GM19463 (cell line): ENCODE results near the gene VAV2.
"Not testable (repeated sequence)": the region's sequence is repeated elsewhere in the genome, so short reads cannot be mapped to it uniquely, and the experiment has no call there.

Source experiments
- ATAC-seq: cut with Tn5 transposase; IDR thresholded peaks from one replicate; pipeline ENCODE4 v1.9.1; 2021; ENCODE audit warnings: mild to moderate bottlenecking, moderate library complexity; ENCODE audit not compliant: unreplicated experiment

The VAV2 gene

DNA sequence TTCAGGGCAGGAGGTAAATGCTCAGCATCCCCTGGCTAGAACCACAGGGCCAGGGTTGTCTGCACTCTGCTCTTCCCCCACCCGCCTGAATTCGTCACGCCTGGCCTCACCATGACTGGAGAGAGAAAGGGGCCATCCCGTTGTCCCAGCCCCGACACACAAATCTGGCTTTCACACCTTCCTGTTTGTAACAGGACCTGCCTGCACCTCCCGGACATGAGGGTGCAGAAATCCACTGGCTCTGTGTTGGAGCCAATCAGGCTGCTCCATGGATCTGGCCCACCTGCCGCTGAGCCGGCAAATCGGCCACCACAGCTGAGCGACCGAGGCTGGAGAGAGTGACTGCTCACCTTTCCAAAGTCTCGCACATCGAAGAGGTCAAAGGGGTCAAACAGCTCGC is 53.4 kb downstream of the VAV2 start:
- no peak for ATAC-seq

DNA sequence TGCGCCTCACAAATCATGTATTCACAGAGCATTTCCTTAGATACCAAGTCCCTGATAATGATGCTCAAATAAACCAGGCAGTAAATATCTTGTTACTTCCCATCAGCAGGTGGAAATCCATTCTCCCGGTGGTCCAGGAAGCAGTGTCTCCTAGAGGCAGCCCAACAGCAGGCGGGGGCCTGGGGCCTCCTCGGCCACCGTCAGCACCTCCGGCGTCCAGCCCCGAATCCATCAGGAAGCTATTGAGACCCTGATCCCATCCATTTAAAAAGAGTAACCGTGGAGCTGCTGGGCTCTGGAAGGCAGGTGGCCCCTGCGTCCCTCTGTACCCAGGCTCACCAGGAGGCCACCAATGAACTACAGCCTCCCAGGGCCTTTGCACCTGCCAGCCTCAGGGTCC is 54.0 kb downstream of the VAV2 start:
- ATAC-seq, result no peak

DNA sequence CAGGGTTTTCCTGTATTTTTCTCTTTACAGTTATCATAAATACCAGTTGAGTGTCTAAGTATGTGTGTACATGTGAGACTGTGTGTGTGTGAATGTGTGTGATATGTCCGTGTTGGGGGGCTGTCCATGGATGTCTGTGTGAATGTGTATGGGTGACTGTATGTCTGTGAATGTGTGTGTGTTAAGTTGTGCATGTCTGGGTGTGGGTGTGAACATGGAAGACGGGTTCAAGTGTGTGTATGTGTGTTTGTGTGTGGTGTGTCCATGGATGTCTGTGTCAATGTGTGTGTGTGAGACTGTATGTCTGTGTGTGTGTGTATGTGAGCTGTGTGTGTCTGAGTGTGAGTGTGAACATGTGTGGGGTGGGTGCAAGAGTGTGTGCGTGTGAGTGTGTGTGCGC is 55.0 kb downstream of the VAV2 start:
- ATAC-seq, result no peak

DNA sequence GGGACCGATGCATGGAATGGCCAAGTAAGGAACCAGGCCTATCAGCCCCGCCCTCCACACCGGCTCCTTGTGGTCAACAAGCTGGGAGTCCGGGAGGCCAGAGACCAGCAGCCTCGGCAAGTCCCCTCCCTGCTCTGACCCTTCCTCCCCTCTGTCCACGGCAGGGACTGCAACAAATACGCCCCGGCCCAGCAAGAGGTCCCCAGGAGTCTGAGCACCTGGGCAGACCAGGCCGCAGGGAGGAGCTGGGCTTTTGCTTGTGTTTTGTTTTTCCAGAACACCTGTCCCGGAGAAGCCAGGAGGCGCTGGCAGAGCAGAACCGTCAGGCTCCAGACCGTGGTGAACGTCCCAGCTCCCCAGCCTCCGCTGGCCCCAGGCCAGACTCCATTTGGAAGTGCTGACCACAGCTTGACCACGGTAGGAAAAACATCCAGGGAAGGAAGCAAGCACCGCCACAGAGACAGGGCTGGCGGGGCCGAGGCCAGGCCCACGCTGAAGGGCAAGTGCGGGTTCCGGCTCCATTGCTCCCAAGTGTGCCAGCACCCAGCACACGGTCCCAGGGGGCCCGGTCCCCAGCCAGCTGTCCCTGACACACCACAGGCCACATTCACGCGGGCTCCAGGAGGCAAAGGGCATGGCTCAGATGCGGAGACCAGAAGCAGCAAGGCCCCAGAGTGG is 56.7 kb downstream of the VAV2 start:
- no peak for ATAC-seq

DNA sequence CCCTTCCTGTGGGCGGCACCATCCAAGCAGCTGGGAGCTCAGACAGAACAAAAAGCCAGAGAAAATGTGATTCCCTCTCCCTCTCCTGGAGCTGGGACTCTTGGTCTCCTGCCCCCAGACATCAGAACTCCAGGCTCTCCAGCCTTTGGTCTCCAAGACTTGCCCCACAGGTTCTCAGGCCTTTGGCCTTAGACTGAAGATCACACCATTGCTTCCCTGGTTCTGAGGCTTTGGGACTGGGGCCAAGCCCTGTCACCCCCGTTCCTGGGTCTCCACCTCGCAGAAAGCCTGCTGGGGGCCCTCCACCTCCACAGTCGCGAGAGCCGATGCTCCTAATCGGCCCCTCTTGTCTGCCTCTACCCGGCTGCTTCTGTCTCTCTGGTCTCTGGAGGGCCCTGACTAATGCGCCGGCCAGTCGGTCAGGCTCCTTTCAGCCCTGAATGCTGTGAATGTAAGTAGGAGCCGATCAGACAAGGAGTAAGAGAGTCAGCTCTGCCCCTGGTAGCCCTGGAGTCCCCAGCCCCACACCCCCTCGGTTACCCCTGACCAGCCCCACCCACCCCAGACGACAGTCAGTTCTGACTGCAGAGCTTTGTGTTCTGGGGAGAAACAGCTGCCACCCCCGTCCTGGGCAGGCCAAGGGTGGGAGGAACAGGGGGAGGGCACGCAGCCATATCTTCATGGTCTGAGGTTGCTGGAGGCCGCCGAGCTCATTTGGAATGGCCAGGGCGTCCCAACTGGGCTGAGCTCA is 57.5 kb downstream of the VAV2 start:
- ATAC-seq, result no peak

DNA sequence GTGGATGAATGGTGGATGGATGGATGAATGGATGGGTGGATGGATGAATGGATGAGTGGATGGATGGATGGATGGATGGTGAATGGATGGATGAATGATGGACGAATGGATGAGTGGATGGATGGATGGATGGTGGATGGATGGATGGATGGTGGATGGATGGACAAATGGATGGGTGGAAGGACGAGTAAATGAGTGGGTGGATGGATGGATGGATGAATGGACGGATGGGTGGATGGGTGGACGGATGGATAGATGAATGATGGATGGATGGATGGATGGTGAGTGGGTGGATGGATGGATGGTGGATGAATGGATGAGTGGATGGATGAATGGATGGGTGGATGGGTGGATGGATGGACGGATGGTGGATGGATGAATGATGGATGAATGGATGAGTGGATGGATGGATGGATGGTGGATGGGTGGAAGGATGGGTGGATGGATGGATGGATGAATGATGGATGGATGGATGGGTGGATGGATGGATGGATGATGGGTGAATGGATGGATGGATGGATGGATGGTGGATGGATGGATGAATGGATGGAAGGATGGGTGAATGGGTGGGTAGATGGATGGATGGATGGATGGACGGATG is 58.6 kb downstream of the VAV2 start:
- no peak for ATAC-seq

DNA sequence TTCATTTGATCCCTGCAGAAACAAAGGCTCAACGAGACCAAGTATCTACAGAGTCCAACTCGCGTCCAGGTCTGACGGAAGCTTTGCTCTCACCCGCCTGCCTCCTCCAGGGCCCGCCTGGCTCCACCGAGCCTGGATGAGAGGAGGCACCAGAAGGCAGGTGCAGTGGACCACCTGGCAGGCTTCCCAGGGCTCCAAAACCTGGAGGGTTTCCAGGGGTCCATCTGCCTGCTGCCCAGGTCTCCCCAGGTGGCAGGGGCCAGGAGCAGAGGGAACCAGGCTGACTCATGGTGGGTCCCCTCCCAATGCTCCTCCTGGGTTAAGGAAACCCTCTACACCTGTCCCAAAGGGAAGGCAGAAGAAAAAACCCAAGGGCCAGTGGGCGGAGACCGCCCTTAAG is 59.5 kb downstream of the VAV2 start:
- no peak for ATAC-seq

DNA sequence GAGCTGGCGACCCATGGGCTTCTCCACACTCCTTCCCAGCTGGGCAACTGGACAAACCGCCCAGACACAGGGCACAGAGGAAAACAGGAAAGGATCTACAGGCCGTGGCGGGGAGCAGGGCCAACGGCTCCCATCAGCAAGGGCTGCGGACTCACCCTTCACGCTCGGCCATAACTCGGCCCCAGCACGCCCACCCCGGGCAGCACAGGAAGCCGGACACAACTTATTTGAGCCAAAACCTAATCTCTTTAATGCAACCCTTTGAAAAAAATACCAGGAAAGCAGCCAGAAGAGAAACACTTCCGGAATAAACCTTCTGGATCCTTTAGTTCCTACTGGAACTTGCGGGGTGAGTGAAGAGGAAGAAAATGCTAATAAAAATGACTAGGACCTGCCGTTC is 59.9 kb downstream of the VAV2 start:
- no peak for ATAC-seq

DNA sequence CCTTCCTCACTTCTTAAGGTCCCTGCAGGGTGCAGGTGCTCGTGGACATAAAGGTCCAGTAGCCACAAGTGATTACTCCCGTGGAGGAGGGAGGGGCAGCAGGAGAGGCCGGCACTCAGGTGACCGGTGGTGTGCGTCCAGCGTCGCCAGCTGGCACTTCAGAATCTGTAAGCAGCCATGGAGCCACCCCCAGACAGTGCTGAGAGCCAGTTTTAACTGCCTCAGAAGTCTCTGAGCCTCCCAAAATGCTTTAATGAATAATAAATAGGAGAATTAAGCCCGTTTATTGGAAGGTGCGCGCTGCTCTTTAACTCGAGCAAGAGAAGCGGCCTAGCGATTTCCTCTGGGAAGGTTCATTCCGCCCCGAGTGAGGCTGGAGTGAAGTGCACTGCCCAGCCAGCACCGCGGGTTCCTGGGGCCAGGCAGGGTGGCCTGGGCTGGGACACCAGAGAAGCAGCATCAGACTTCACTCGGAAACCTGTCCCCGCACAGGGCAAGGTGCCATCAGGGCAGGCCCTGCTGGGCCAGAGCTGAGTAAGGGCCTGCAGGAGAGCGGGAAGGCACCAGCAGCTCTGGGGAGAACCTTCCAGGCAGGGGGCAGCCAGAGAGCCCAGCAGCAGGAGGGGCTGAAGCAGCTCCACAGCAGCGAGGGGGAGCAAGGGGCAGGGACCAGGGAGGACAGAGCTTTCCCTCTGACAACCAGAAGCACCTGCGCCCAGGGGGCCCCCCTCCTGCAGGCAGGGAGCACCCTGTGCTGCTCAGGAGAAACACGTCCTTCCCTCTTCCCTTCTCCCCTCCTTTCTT is 61.2 kb downstream of the VAV2 start:
- no peak for ATAC-seq

DNA sequence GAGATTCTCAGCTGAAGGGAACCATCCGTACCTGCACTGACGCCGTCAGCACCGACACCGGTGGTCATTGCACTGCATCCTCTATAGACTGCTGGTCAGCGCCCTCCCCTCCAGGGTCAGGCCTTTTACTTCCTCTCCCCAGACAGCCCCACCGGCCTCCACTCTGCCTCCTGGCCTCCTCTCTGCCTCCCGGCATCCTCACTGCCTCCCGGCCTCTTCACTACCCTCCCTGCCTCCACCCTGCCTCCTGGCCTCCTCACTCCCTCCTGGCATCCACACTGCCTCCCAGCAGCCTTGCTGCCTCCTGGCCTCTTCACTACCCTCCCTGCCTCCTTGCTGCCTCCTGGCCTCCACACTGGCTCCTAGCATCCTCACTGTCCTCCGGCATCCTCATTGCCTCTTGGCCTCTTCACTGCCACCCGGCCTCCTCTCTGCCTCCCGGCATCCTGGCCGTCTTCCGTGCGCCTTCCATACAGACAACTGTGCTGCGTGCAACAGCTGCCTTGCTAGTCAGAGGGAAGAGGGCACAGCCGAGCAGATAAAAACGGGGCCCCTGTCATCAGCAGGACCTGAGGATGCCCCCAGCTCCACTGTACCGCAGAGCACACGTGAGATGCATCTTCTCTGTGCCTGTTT is 62.0 kb downstream of the VAV2 start:
- no peak for ATAC-seq

DNA sequence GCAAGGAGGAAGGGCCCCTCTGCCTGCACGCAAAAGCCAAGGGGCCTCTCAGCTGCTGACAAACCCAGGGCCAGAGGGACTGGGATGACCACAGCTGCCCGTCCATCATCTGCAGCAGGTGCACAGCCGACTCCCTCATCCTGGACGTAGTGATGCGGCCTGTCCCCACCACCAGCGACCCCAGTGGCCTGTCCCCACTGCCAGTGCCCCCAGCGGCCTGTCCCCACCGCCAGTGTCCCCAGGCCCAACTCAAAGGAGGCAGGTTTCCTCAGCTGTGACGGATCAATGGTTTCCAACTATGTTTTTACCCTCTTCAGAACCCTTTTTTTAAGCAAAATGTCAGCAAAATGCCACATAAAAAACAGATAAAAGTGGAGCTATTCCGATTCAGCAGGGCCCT is 62.5 kb downstream of the VAV2 start:
- no peak for ATAC-seq

DNA sequence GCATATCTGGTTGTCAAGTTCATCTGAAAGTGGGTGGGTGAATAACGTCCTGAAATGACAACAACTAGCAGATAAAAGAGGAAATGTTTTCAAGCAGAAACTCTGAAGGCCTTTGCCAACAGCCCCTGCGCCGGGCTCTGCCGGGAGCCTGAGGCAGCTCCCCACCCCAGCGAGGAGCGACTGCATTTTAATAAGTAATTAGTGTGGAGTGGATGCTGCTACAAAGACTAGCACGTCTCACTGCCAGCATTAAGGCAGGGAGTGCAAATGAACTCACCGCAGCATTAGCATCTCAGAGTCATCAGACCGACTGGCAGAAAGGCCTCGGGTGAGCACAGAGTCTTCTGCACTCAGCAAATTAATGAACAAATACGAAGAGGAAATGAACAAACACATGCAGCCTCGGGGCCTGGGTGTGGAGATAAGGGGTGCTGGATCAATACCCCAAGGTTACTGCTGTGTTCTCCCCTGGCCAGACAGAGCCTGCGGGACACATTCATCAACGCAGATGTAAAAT is 63.8 kb downstream of the VAV2 start:
- no peak for ATAC-seq

DNA sequence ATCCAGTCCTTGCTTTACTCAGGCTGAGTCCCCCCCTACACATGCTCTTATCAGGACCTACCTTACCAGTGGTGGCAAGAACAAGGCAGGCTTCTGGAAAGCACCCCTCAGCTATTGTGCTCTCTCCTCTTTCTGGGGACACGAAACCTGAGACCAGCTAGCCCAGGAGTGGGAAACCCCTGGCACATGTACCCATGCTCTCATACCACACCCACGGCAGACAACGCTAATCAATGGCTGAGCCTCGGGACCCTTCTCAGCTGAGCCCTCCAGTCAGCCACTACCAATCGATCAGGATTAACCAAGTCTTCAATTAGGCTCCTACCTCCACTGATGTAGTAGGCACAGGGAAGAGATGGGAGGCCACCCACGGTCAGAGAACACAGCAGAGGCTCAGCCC is 65.1 kb downstream of the VAV2 start:
- ATAC-seq, result peak; percentile 57

DNA sequence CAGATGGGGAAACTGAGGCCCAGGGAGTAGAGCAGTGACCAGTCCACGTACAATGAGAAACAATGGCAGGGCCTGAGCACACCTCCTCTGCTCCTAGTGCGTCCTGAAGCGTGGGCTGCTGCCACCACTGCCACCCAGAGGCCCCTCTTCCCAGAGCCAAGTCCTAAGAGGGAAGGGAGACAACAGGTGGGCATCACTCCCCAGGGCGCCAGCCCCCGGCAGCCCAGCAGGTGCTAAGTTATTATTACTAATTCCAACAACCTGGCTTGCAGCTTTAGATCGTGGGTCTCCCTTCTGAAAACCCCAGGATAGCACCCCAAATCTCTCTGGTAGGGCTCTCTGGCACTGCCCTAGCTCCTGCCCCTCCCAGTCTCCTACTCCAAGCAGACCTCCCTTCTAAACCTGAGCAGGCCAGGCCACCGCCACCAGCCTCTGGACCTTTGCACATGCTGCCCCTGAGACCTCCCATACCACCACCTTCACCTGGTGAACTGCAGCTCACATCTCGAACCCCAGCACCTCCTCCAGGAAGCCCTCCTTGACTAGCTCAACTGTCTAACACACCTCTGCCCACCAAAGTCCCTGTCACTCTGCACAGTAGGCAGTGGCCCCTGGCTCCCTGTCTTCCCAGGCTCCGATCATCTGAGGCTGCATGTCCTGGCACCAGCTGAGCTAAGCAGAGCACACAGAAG is 65.8 kb downstream of the VAV2 start:
- no peak for ATAC-seq

DNA sequence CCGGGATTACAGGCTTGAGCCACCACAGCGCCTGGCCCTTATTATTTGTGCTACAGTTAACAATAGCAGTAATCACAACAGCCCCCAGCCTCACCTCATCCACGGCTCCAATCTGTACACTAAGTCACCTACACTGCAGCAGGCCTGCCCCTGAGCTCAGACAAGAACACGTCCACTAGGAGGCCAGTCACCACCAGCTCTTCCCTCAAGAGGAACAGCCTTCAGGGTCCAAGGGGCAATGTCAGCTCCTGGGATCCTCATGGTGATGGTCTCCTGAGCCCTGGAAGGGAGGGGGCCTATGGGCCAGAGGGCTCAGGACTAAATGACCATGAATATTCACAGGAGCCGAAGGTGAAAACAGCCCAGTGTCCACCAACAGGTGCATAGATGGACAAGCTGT is 67.7 kb downstream of the VAV2 start:
- no peak for ATAC-seq

DNA sequence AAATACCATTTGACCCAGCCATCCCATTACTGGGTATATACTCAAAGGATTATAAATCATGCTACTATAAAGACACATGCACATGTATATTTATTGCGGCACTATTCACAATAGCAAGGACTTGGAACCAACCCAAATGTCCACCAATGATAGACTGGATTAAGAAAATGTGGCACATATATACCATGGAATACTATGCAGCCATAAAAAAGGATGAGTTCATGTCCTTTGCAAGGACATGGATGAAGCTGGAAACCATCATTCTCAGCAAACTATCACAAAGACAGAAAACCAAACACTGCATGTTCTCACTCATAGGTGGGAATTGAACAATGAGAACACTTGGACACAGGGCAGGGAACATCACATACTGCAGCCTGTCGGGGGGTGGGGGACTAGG is 68.5 kb downstream of the VAV2 start:
- ATAC-seq, result not testable (repeated sequence)

DNA sequence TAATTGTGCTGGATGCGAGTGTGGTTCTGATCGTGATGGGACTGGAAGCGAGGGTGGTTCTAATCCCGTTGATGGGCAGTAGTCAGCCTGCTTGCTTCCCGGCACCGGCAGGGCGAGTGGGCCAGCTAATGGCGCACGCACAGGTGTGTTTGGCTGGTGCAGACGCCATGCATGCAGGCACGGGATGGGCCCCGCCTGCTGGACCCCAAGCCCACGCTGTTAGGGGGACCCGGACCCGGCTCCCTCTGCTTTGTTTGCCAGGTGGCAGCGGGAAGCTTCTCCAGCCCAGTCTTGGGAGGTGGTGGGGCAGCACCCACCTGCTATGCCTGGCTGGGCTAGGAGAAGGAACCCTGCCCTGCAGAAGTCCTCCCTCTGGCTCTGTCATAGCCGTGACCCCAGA is 70.3 kb downstream of the VAV2 start:
- ATAC-seq, result no peak

DNA sequence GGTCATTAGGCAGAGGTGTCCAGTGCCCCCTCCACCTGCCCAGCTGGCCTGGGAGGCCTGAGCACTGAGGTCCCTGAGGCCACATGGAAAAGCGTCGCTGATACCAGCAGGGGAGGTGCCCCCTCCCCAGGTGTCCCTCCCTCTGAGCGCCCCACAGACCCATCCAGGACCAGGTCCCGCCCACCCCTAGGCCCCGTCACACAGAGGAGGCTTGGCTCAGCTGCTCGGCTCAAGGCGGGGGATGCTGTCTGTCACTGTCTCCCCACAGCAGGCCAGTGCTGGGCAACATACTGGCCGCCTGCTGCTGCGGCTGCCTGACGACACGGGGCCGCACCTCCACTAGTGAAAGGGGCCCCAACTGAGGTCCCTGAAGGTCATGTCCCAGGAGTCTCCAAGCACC is 71.7 kb downstream of the VAV2 start:
- ATAC-seq, result no peak

DNA sequence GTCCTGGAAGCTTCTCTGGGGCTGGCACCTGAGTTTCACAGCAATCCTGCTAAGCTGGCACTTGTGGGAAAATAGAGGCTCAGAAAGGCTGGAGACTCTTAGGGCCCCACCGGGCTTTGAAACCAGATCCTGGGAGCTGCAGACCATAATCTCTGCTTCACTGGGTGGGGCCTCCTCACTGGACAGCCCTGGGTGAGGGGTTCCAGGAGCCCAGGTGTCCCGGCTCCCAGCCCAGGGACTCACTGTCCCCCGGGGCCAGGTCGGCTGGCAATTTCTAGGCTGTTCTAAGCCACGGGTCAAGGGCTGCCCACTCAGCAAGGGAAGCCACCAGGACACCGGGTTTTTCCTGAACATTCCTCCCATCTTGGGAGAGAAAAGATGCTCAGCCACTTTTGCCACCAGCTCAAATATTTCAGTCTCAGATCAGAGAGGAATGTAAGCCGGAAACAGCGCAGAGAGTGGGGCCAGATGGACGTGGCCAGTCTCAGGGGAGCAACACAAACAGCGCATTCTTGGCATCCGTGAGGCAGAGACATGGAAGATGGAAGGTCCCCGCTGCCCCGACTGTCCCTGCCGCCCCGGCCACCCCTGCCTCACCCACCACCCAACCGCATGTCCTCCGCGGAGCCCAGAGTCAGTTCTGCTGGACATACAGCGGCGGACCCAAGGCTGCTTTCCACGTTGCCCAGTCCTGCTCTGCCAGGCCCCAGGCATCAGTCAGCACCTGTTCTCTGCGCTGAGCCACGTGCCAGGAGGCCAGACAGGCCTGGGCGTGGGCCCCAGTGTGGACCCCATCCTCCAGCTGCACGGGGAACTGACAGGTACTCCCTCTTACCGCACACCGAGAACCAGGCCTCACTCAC is 72.6 kb downstream of the VAV2 start:
- no peak for ATAC-seq
